ENCODE data around the gene ATXN7L1. TPM values are rescaled to one million over a fixed set of nuclear protein-coding genes. Genes with fewer than 3 reads are reported as not detected.

The ATXN7L1 gene
- total and polyA plus RNA-seq, 2 donors (not counting 1 experiment from before 2014, with no cell fraction given), result 7.1 to 40.6 TPM

GRCh38 chr7:105826143-105826542 is 50.3 kb downstream of the ATXN7L1 start:
- H4K20me1 ChIP-seq (ENCODE audit: control insufficient read depth, insufficient read depth, low read length, poor library complexity, severe bottlenecking), result no peaks in the 10 kb centered on the region
- no peak for DNase-seq
- intact Hi-C loops (cut with micrococcal nuclease), result no loop called here
- no peak overlapping the region for H3K4me3 ChIP-seq (ENCODE audit: control extremely low read depth in 1 of 5, extremely low read depth in 1 of 5, insufficient read depth in 1 of 5, low read depth in 2 of 5, low read length in 4 of 5)
- no peaks in the 10 kb centered on the region for H3K4me1 ChIP-seq (ENCODE audit: control insufficient read depth in 2 of 2, insufficient read depth in 2 of 2, low read length in 2 of 2)
- H3K4me2 ChIP-seq (replicated peaks; ENCODE audit: low read depth, low read length, poor library complexity, severe bottlenecking), result no peak overlapping the region
- no peaks in the 10 kb centered on the region for H3K36me3 ChIP-seq (replicated peaks in 1 of 2; ENCODE audit: control extremely low read depth in 1 of 2, control insufficient read depth in 1 of 2, extremely low read depth in 1 of 2, insufficient read depth in 2 of 2, low read length in 1 of 2)
- Mint-ChIP-seq H3K27ac (no peak overlapping the region), H3K27me3 (peaks cover 17% of the 10 kb centered on the region), H3K4me3 (no peak overlapping the region), H3K4me1 (no peaks in the 10 kb centered on the region), H3K9me3 (ENCODE audit: insufficient read depth) (no peaks in the 10 kb centered on the region)
- no peak overlapping the region for H3K9ac ChIP-seq (ENCODE audit: low read length)
- peaks cover 0 to 3% (median 0%) of the 10 kb centered on the region in 3 donors for H3K9me3 ChIP-seq (ENCODE audit: control extremely low read depth in 1 of 3, control insufficient read depth in 2 of 3, insufficient read depth in 1 of 3, low read length in 2 of 3)
- TF ChIP-seq EZH2 (IDR thresholded peaks at IDR 0.05; ENCODE audit: borderline replicate concordance, insufficient read depth, low read depth, low read length, poor library complexity, severe bottlenecking) (no peak), CTCF (IDR thresholded peaks at IDR 0.05) (no peak)
- H3K27me3 ChIP-seq (replicated peaks in 1 of 4; ENCODE audit: control extremely low read depth in 1 of 4, control insufficient read depth in 3 of 4, insufficient read depth in 4 of 4, low read length in 3 of 4), result peaks cover 0 to 5% (median 0%) of the 10 kb centered on the region in 4 experiments
- no peaks in the 10 kb centered on the region for H3K79me2 ChIP-seq (ENCODE audit: control insufficient read depth, insufficient read depth, low read length)
- CTCF ChIA-PET, result no interaction called here
- no peak for ATAC-seq (ENCODE audit: low read depth)
- POLR2A ChIA-PET, result no interaction called here
- no peak overlapping the region for H3K27ac ChIP-seq (ENCODE audit: low read length in 2 of 2)
- no peak overlapping the region for H2AFZ ChIP-seq (ENCODE audit: insufficient read depth, low read depth, low read length, poor library complexity, severe bottlenecking)

- Histone ChIP-seq H3K4me1 (ENCODE audit: control insufficient read depth in 2 of 2, insufficient read depth in 2 of 2, low read length in 2 of 2) (no peaks in the 10 kb centered on the region), H3K36me3 (replicated peaks in 1 of 2; ENCODE audit: control extremely low read depth in 1 of 2, control insufficient read depth in 1 of 2, extremely low read depth in 1 of 2, insufficient read depth in 2 of 2, low read length in 1 of 2) (no peaks in the 10 kb centered on the region), H3K9me3 (ENCODE audit: control extremely low read depth in 1 of 3, control insufficient read depth in 2 of 3, insufficient read depth in 1 of 3, low read length in 2 of 3) (peaks cover 0 to 3% (median 0%) of the 10 kb centered on the region in 3 donors), H3K27me3 (replicated peaks in 1 of 4; ENCODE audit: control extremely low read depth in 1 of 4, control insufficient read depth in 3 of 4, insufficient read depth in 4 of 4, low read length in 3 of 4) (peaks cover 0 to 5% (median 0%) of the 10 kb centered on the region in 4 experiments), H3K79me2 (ENCODE audit: control insufficient read depth, insufficient read depth, low read length) (no peaks in the 10 kb centered on the region), H4K20me1 (ENCODE audit: control insufficient read depth, insufficient read depth, low read length, poor library complexity, severe bottlenecking) (no peaks in the 10 kb centered on the region), H3K9ac (ENCODE audit: low read length) (no peak overlapping the region), H3K4me3 (ENCODE audit: control extremely low read depth in 1 of 5, extremely low read depth in 1 of 5, insufficient read depth in 1 of 5, low read depth in 2 of 5, low read length in 4 of 5) (no peak overlapping the region), H2AFZ (ENCODE audit: insufficient read depth, low read depth, low read length, poor library complexity, severe bottlenecking) (no peak overlapping the region), H3K27ac (ENCODE audit: low read length in 2 of 2) (no peak overlapping the region), H3K4me2 (replicated peaks; ENCODE audit: low read depth, low read length, poor library complexity, severe bottlenecking) (no peak overlapping the region)
- H3K27ac Mint-ChIP-seq, result no peak overlapping the region
- intact Hi-C loops (cut with micrococcal nuclease), result no loop called here
- no CpG with 5 or more reads among the region's 1 CpG for WGBS (ENCODE audit: insufficient coverage)
- DNase-seq, result no peak
- no peaks in the 10 kb centered on the region for H3K9me3 Mint-ChIP-seq (ENCODE audit: insufficient read depth)
- ATAC-seq (ENCODE audit: low read depth), result no peak
- peaks cover 17% of the 10 kb centered on the region for H3K27me3 Mint-ChIP-seq
- ChIA-PET CTCF (no interaction called here), POLR2A (no interaction called here)
- no peaks in the 10 kb centered on the region for H3K4me1 Mint-ChIP-seq
- TF ChIP-seq CTCF (IDR thresholded peaks at IDR 0.05) (no peak), EZH2 (IDR thresholded peaks at IDR 0.05; ENCODE audit: borderline replicate concordance, insufficient read depth, low read depth, low read length, poor library complexity, severe bottlenecking) (no peak)
- no peak overlapping the region for H3K4me3 Mint-ChIP-seq
Measured at GRCh38 chr7:105825371-105825770, 51.0 kb downstream of the ATXN7L1 start.
